Transverse colon (tissue), 4 donors: ENCODE results near the gene ARMC5. TPM values are rescaled to one million over a fixed set of nuclear protein-coding genes. Genes with fewer than 3 reads are reported as not detected.
A peak's percentile ranks its signal among the peaks of the same experiment; 100 is the strongest.

Experiments
- DNase-seq: peaks from one replicate; pipeline ENCODE4 v3.0.0-alpha.2; 2019
- H3K27ac ChIP-seq, 4 donors: fragments of 200-600 bp; sonication (generic); 2 replicates each; pipeline ENCODE4 v1.5.1; 2016 to 2018; ENCODE audit warnings: inconsistent platforms in 4 of 4
- H3K27me3 ChIP-seq: fragments of 200-600 bp; sonication (generic); 2 replicates; pipeline ENCODE4 v1.5.1; 2017; ENCODE audit warnings: inconsistent platforms
- H3K36me3 ChIP-seq, 4 donors: fragments of 200-600 bp; sonication (generic); 2 replicates each; pipeline ENCODE4 v1.5.1; 2017 to 2019; ENCODE audit warnings: inconsistent platforms in 4 of 4
- H3K4me1 ChIP-seq, 4 donors: fragments of 200-600 bp; sonication (generic); 2 replicates each; pipeline ENCODE4 v1.5.1; 2017 to 2020; ENCODE audit warnings: inconsistent platforms in 4 of 4
- H3K4me3 ChIP-seq, 4 donors: fragments of 200-600 bp; sonication (generic); 1 replicate in 1 of 4; 2 replicates in 3 of 4; pipeline versions ENCODE4 v1.5.1 to v1.6.1; 2017 to 2019; ENCODE audit warnings: inconsistent platforms in 4 of 4
- H3K9me3 ChIP-seq, 2 donors: fragments of 200-600 bp; sonication (generic); 2 replicates each; pipeline ENCODE4 v1.5.1; 2017 to 2019; ENCODE audit warnings: inconsistent platforms in 2 of 2
- CTCF ChIP-seq, 5 experiments: fragments of 200-600 bp in 3 of 5; fragments of 450-650 bp in 2 of 5; sonication (generic) in 3 of 5; IDR thresholded peaks; 1 replicate in 2 of 5; 2 replicates in 3 of 5; pipeline ENCODE4 v1.5.1; 2016 to 2017; ENCODE audit warnings: antibody characterized with exemption in 5 of 5, inconsistent platforms in 3 of 5, mild to moderate bottlenecking in 2 of 5, moderate library complexity in 1 of 5
- EP300 ChIP-seq: sonication (generic); formaldehyde crosslinking; IDR thresholded peaks from one replicate; pipeline ENCODE4 v1.6.1; 2017; ENCODE audit warnings: antibody characterized with exemption, low read depth
- POLR2A ChIP-seq: fragments of 450-650 bp; IDR thresholded peaks from one replicate; pipeline ENCODE4 v1.6.1; 2016; ENCODE audit warnings: antibody characterized with exemption, mild to moderate bottlenecking, moderate library complexity
- POLR2AphosphoS5 ChIP-seq, 3 donors: sonication (generic); formaldehyde crosslinking; IDR thresholded peaks; one replicate each; pipeline ENCODE4 v1.6.1; 2016; ENCODE audit warnings: antibody characterized with exemption in 3 of 3
- WGBS, 2 donors: methylation state at CpG; one replicate each; pipeline ENCODE4 v1.1.5; 2018; ENCODE audit warnings: low coverage in 1 of 2; 5-methylcytosine and 5-hydroxymethylcytosine counted together
- in situ Hi-C, 4 donors: fragments of 200-750 bp; cut with MboI; loops; one replicate each; pipeline versions ENCODE4 v1.15.0 to v1.15.1; 2017; ENCODE audit warnings: low sequenced_read_pairs in 3 of 4, low pct_ligation_motif_present in 1 of 4, low pct_unique_long_range_greater_than_20kb in 1 of 4
- intact Hi-C: fragments of 100-400 bp; cut with DNase I; formaldehyde crosslinking; loops from one replicate; pipeline ENCODE4 v1.15.1; 2023; ENCODE audit warnings: low total_unique reads
- total RNA-seq, 4 donors: library from RNA; depleted of rRNA; stranded (reverse); fragments of >200 nt; gene quantifications; one replicate each; pipeline ENCODE4 v1.1.0, GENCODE V29; 2016

ARMC5 gene
- total RNA-seq, 4 donors from 2014 or later: 3.2 to 17.6 (median 8.4) TPM

- no peak for DNase-seq
- H3K4me3 ChIP-seq: peak overlapping the region in 1 of 4 donors; percentile 73
- in situ Hi-C loops (loop anchor here in 2 of 4 donors (25.0 kb wide), 2 partner anchors 427 to 473 kb away; partner anchors contain the start of gene HSD3B7 (in 1 of the 2)), intact Hi-C loops (no loop called here)
- peak overlapping the region; percentile 97 to 99 (median 98) for H3K27ac ChIP-seq
- no peak for TF ChIP-seq EP300
- TF ChIP-seq CTCF (IDR thresholded peaks at IDR 0.05): peak; percentile 54 to 70 (median 67)
- no peak for TF ChIP-seq POLR2A
- TF ChIP-seq POLR2AphosphoS5 (IDR thresholded peaks at IDR 0.05): no peak
- WGBS, 2 donors: 38 to 45% methylated on average over 7 to 8 of the region's 8 CpGs
- H3K36me3 ChIP-seq: peaks cover 0 to 7% (median 2%) of the 10 kb centered on the region in 4 donors
- no peaks in the 10 kb centered on the region for H3K9me3 ChIP-seq
- H3K4me1 ChIP-seq: peaks cover 22 to 36% (median 33%) of the 10 kb centered on the region in 4 donors
- no peaks in the 10 kb centered on the region for H3K27me3 ChIP-seq
Measured at GRCh38 chr16:31460582-31461002, 1.3 kb downstream of the ARMC5 start.

GRCh38 chr16:31461201-31461920 lies 2.1 kb downstream of the ARMC5 start:
- Histone ChIP-seq H3K27ac (peak overlapping the region in 1 of 4 donors; percentile 97), H3K9me3 (no peaks in the 10 kb centered on the region), H3K36me3 (peaks cover 0 to 10% (median 2%) of the 10 kb centered on the region in 4 donors), H3K27me3 (no peaks in the 10 kb centered on the region), H3K4me3 (no peak overlapping the region), H3K4me1 (peaks cover 22 to 29% (median 28%) of the 10 kb centered on the region in 4 donors)
- TF ChIP-seq POLR2A (no peak), POLR2AphosphoS5 (IDR thresholded peaks at IDR 0.05) (no peak), EP300 (no peak), CTCF (IDR thresholded peaks at IDR 0.05) (no peak)
- DNase-seq: no peak
- in situ Hi-C loops: loop anchor here in 2 of 4 donors (25.0 kb wide), 2 partner anchors 426 to 474 kb away; partner anchors contain the start of gene HSD3B7 (in 1 of the 2)
- intact Hi-C loops: no loop called here
- WGBS, 2 donors: 85 to 91% methylated on average over 6 to 10 of the region's 10 CpGs

- WGBS, 2 donors: 94% methylated on average over 7 to 34 of the region's 35 CpGs
- H3K27ac ChIP-seq: no peak overlapping the region
- in situ Hi-C loops: loop anchor here in 2 of 4 donors (25.0 kb wide), 2 partner anchors 425 to 475 kb away; partner anchors contain the start of gene HSD3B7 (in 1 of the 2)
Measured at GRCh38 chr16:31461921-31462804, 2.9 kb downstream of the ARMC5 start.

More at GRCh38 chr16:31461921-31462804, 2.9 kb downstream of the ARMC5 start:
- TF ChIP-seq POLR2AphosphoS5 (IDR thresholded peaks at IDR 0.05): no peak
- TF ChIP-seq CTCF (IDR thresholded peaks at IDR 0.05): no peak
- no peak for TF ChIP-seq POLR2A
- no peak for TF ChIP-seq EP300
- peaks cover 15 to 21% (median 20%) of the 10 kb centered on the region in 4 donors for H3K4me1 ChIP-seq
- no peak overlapping the region for H3K4me3 ChIP-seq
- peaks cover 0 to 10% (median 2%) of the 10 kb centered on the region in 4 donors for H3K36me3 ChIP-seq
- intact Hi-C loops: no loop called here
- no peaks in the 10 kb centered on the region for H3K27me3 ChIP-seq
- no peaks in the 10 kb centered on the region for H3K9me3 ChIP-seq
- DNase-seq: no peak
